GM23338 (cell line): ENCODE data around the gene TMTC2. TPM values are rescaled to one million over a fixed set of nuclear protein-coding genes. Genes with fewer than 3 reads are reported as not detected.

Experiments
- ATAC-seq: fragments of 200-7000 bp; cut with Tn5 transposase; 3 replicates; pipeline ENCODE4 v1.9.1; 2020
- DNase-seq: peaks from one replicate; pipeline ENCODE4 v3.0.0-alpha.2; 2015; ENCODE audit warnings: low spot score
- H2AFZ ChIP-seq: fragments of 200-600 bp; sonication (generic); 2 replicates; pipeline ENCODE4 v1.8.0; 2016; ENCODE audit warnings: antibody characterized with exemption, mild to moderate bottlenecking, moderate library complexity
- H3F3A ChIP-seq: fragments of 200-600 bp; sonication (generic); replicated peaks from 2 replicates; pipeline ENCODE4 v1.8.0; 2017; ENCODE audit warnings: antibody characterized with exemption, mixed run types, low read depth
- H3K27ac ChIP-seq: fragments of 200-600 bp; sonication (generic); 2 replicates; pipeline ENCODE4 v1.6.1; 2016; ENCODE audit warnings: low read depth
- H3K27me3 ChIP-seq: fragments of 200-600 bp; sonication (generic); 2 replicates; pipeline ENCODE4 v1.8.0; 2016; ENCODE audit warnings: mild to moderate bottlenecking, mixed run types, moderate library complexity; ENCODE audit not compliant: insufficient read depth
- H3K36me3 ChIP-seq: fragments of 200-600 bp; sonication (generic); 2 replicates; pipeline ENCODE4 v1.8.0; 2016; ENCODE audit warnings: mild to moderate bottlenecking; ENCODE audit not compliant: insufficient read depth
- H3K4me1 ChIP-seq: fragments of 200-600 bp; sonication (generic); 2 replicates; pipeline ENCODE4 v1.8.0; 2016; ENCODE audit warnings: mild to moderate bottlenecking, moderate library complexity; ENCODE audit not compliant: insufficient read depth
- H3K4me2 ChIP-seq: fragments of 200-600 bp; sonication (generic); 2 replicates; pipeline ENCODE4 v1.7.1; 2017; ENCODE audit warnings: mixed run types
- H3K4me3 ChIP-seq: fragments of 200-600 bp; sonication (generic); 2 replicates; pipeline ENCODE4 v1.6.1; 2016; ENCODE audit warnings: mixed run types
- H3K79me2 ChIP-seq: fragments of 200-600 bp; sonication (generic); replicated peaks from 2 replicates; pipeline ENCODE4 v1.8.0; 2017; ENCODE audit warnings: mild to moderate bottlenecking; ENCODE audit not compliant: insufficient read depth
- H3K9me2 ChIP-seq: fragments of 200-600 bp; sonication (generic); 2 replicates; pipeline ENCODE4 v1.8.0; 2017; ENCODE audit not compliant: insufficient read depth
- H4K20me1 ChIP-seq: fragments of 200-600 bp; sonication (generic); replicated peaks from 2 replicates; pipeline ENCODE4 v1.8.0; 2017; ENCODE audit warnings: mild to moderate bottlenecking; ENCODE audit not compliant: insufficient read depth
- H3K27ac Mint-ChIP-seq: 2 replicates; pipeline ENCODE4 v1.8.0; 2020; ENCODE audit warnings: inconsistent platforms, mild to moderate bottlenecking, moderate library complexity, mixed read lengths
- H3K27me3 Mint-ChIP-seq: 3 replicates; pipeline ENCODE4 v1.8.0; 2022; ENCODE audit warnings: low read depth, mild to moderate bottlenecking, moderate library complexity, mixed read lengths, inconsistent platforms; ENCODE audit not compliant: insufficient read depth, poor library complexity
- H3K36me3 Mint-ChIP-seq: 3 replicates; pipeline ENCODE4 v1.8.0; 2021; ENCODE audit warnings: low read depth, mild to moderate bottlenecking, inconsistent platforms, moderate library complexity, mixed read lengths
- H3K4me1 Mint-ChIP-seq: 3 replicates; pipeline ENCODE4 v1.8.0; 2020; ENCODE audit warnings: mild to moderate bottlenecking, inconsistent platforms, mixed read lengths
- H3K4me3 Mint-ChIP-seq: 3 replicates; pipeline ENCODE4 v1.8.0; 2021; ENCODE audit warnings: moderate library complexity, mild to moderate bottlenecking, inconsistent platforms, mixed read lengths
- H3K9me3 Mint-ChIP-seq: 3 replicates; pipeline ENCODE4 v1.8.0; 2020; ENCODE audit warnings: moderate library complexity, mild to moderate bottlenecking, inconsistent platforms, mixed read lengths
- CREB1 ChIP-seq: fragments of 250-450 bp; sonication (Bioruptor Pico); IDR thresholded peaks from 2 replicates; pipeline ENCODE4 v1.5.0; 2020; ENCODE audit warnings: low read depth, mild to moderate bottlenecking, moderate library complexity
- EZH2 ChIP-seq: fragments of 200-600 bp; sonication (generic); IDR thresholded peaks from one replicate; pipeline ENCODE4 v1.8.0; 2017; ENCODE audit warnings: antibody characterized with exemption, mild to moderate bottlenecking, low read depth; ENCODE audit not compliant: unreplicated experiment
- EZH2phosphoT487 ChIP-seq: fragments of 200-600 bp; sonication (generic); IDR thresholded peaks from one replicate; pipeline ENCODE4 v1.8.1; 2018; ENCODE audit warnings: antibody characterized with exemption; ENCODE audit not compliant: unreplicated experiment
- JUNB ChIP-seq: IDR thresholded peaks from one replicate; pipeline ENCODE4 v1.6.1; 2016; ENCODE audit warnings: antibody characterized with exemption; ENCODE audit not compliant: unreplicated experiment
- ZNF462 ChIP-seq: fragments of 250-450 bp; sonication (Bioruptor Pico); IDR thresholded peaks from 2 replicates; pipeline ENCODE4 v1.5.0; 2020; ENCODE audit warnings: mild to moderate bottlenecking, moderate library complexity
- polyA plus RNA-seq: library from polyadenylated mRNA; unstranded; fragments of >200 nt; fragmentation: Nextera tagmentation; extraction: Ambion mirVana; gene quantifications from 2 replicates; pipeline ENCODE4 v1.2.1, GENCODE V29; 2016
- total RNA-seq: library from RNA; depleted of rRNA; stranded (reverse); fragments of >200 nt; shearing (Covaris generic); gene quantifications from 2 replicates; pipeline ENCODE4 v1.2.3, GENCODE V29; 2014

TMTC2 gene
- total and polyA plus RNA-seq, 2 experiments from 2014 or later = 0.57 to 6.5 TPM

DNA sequence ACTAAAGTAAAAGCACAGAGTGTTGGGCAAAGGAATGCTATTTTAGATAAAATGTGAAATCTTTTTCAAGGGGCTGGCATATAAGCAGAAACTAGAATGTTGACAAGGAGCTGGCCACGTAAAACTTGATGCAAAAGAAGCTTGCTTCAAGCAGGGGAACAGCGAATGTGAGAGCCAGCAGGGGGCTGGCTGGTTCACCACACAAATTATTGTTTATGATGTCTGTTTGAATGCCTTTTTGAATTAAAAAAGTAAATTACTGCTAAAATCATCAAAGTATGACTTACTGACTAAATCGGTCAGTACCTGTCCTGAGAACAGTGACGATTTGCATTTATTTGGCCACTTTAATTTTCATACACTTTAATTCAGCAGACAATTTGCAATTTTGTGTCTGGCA is 38.9 kb upstream of the TMTC2 start (continued):
- no peak for TF ChIP-seq ZNF462 (CRISPR knock-in tag)
- no peak for TF ChIP-seq CREB1 (CRISPR knock-in tag)
- no peak for TF ChIP-seq EZH2phosphoT487
- TF ChIP-seq EZH2 = no peak

- no peaks in the 10 kb centered on the region for H3K36me3 Mint-ChIP-seq
- peaks cover 12% of the 10 kb centered on the region for H3K4me1 ChIP-seq
- ATAC-seq (no peak), DNase-seq (no peak)
- peaks cover 14% of the 10 kb centered on the region for H3K4me1 Mint-ChIP-seq
- H3K27me3 Mint-ChIP-seq = no peaks in the 10 kb centered on the region
- H3K27ac Mint-ChIP-seq = no peak overlapping the region
- H4K20me1 ChIP-seq = no peaks in the 10 kb centered on the region
- no peak overlapping the region for H3K4me2 ChIP-seq
- no peaks in the 10 kb centered on the region for H3F3A ChIP-seq
- H2AFZ ChIP-seq = no peak overlapping the region
- no peaks in the 10 kb centered on the region for H3K79me2 ChIP-seq
- no peaks in the 10 kb centered on the region for H3K9me2 ChIP-seq
- no peak overlapping the region for H3K4me3 ChIP-seq
- H3K27me3 ChIP-seq = no peaks in the 10 kb centered on the region
- no peaks in the 10 kb centered on the region for H3K36me3 ChIP-seq
- no peak overlapping the region for H3K27ac ChIP-seq
- H3K9me3 Mint-ChIP-seq = no peaks in the 10 kb centered on the region
- no peak overlapping the region for H3K4me3 Mint-ChIP-seq
- TF ChIP-seq EZH2phosphoT487 (no peak), ZNF462 (CRISPR knock-in tag) (no peak), JUNB (no peak)
Measured at GRCh38 chr12:82648259-82648909, 38.3 kb upstream of the TMTC2 start.
